RWPE2 (cell line): ENCODE results near the gene STOML3.
A peak's percentile ranks its signal among the peaks of the same experiment; 100 is the strongest.
"Not testable (repeated sequence)": the region's sequence is repeated elsewhere in the genome, so short reads cannot be mapped to it uniquely, and the experiment has no call there.

Source experiments
- ATAC-seq: fragments of 200-7000 bp; cut with Tn5 transposase; 3 replicates; pipeline ENCODE4 v1.9.1; 2021; ENCODE audit warnings: low read depth
- DNase-seq: peaks from one replicate; pipeline ENCODE4 v3.0.0-alpha.2; 2020; ENCODE audit warnings: low spot score
- H3K27ac ChIP-seq: fragments of 450-650 bp; 2 replicates; pipeline ENCODE4 v1.5.1; 2017; ENCODE audit warnings: mild to moderate bottlenecking; ENCODE audit not compliant: poor library complexity, severe bottlenecking
- H3K27me3 ChIP-seq: fragments of 250-450 bp; sonication (Bioruptor Pico); 2 replicates; pipeline ENCODE4 v1.5.1; 2021; ENCODE audit warnings: mild to moderate bottlenecking, moderate library complexity; ENCODE audit not compliant: insufficient read depth, poor library complexity, severe bottlenecking
- H3K36me3 ChIP-seq: fragments of 250-450 bp; sonication (Bioruptor Pico); 2 replicates; pipeline ENCODE4 v1.5.1; 2020; ENCODE audit warnings: low read depth, mild to moderate bottlenecking, moderate library complexity
- H3K4me1 ChIP-seq: fragments of 250-450 bp; sonication (Bioruptor Pico); 2 replicates; pipeline ENCODE4 v1.5.1; 2021; ENCODE audit warnings: mild to moderate bottlenecking, moderate library complexity; ENCODE audit not compliant: insufficient read depth, poor library complexity, severe bottlenecking
- H3K4me3 ChIP-seq: fragments of 250-450 bp; sonication (Bioruptor Pico); 2 replicates; pipeline ENCODE4 v1.5.1; 2021; ENCODE audit warnings: mild to moderate bottlenecking, moderate library complexity; ENCODE audit not compliant: severe bottlenecking
- H3K9me3 ChIP-seq: fragments of 250-450 bp; sonication (Bioruptor Pico); 2 replicates; pipeline ENCODE4 v1.5.1; 2021; ENCODE audit warnings: mild to moderate bottlenecking, moderate library complexity; ENCODE audit not compliant: severe bottlenecking
- TF ChIP-seq, protein P1 (sequence below): fragments of 450-650 bp; IDR thresholded peaks from one replicate; pipeline ENCODE4 v1.5.1; 2017; ENCODE audit warnings: mild to moderate bottlenecking, moderate library complexity; ENCODE audit not compliant: poor library complexity, severe bottlenecking

STOML3 gene

GRCh38 chr13:39016787-39017186 is 26.2 kb upstream of the STOML3 start:
- Histone ChIP-seq H3K27me3 (no peaks in the 10 kb centered on the region), H3K4me3 (no peak overlapping the region), H3K9me3 (no peaks in the 10 kb centered on the region), H3K4me1 (no peaks in the 10 kb centered on the region), H3K36me3 (peaks cover 78% of the 10 kb centered on the region), H3K27ac (no peak overlapping the region)
- DNase-seq (no peak), ATAC-seq (0 out of 3 replicates have a peak, but pooled peaks have one; percentile 27)
- TF ChIP-seq, protein P1, sequence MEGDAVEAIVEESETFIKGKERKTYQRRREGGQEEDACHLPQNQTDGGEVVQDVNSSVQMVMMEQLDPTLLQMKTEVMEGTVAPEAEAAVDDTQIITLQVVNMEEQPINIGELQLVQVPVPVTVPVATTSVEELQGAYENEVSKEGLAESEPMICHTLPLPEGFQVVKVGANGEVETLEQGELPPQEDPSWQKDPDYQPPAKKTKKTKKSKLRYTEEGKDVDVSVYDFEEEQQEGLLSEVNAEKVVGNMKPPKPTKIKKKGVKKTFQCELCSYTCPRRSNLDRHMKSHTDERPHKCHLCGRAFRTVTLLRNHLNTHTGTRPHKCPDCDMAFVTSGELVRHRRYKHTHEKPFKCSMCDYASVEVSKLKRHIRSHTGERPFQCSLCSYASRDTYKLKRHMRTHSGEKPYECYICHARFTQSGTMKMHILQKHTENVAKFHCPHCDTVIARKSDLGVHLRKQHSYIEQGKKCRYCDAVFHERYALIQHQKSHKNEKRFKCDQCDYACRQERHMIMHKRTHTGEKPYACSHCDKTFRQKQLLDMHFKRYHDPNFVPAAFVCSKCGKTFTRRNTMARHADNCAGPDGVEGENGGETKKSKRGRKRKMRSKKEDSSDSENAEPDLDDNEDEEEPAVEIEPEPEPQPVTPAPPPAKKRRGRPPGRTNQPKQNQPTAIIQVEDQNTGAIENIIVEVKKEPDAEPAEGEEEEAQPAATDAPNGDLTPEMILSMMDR = peak; percentile 71

- no peaks in the 10 kb centered on the region for H3K27me3 ChIP-seq
- H3K4me1 ChIP-seq = no peaks in the 10 kb centered on the region
- H3K27ac ChIP-seq = no peak overlapping the region
- peaks cover 78% of the 10 kb centered on the region for H3K36me3 ChIP-seq
- no peak for DNase-seq
- ATAC-seq = no peak
- H3K9me3 ChIP-seq = no peaks in the 10 kb centered on the region
- TF ChIP-seq, protein P1 = no peak
- H3K4me3 ChIP-seq = no peak overlapping the region
Observed at GRCh38 chr13:39016087-39016486, 25.5 kb upstream of the STOML3 start.

GRCh38 chr13:39013462-39013861 is 22.8 kb upstream of the STOML3 start:
- H3K36me3 ChIP-seq = peaks cover 84% of the 10 kb centered on the region
- no peaks in the 10 kb centered on the region for H3K9me3 ChIP-seq
- H3K4me3 ChIP-seq = no peak overlapping the region
- H3K4me1 ChIP-seq = no peaks in the 10 kb centered on the region
- H3K27me3 ChIP-seq = no peaks in the 10 kb centered on the region
- H3K27ac ChIP-seq = no peak overlapping the region
- TF ChIP-seq, protein P1 = no peak
- ATAC-seq (no peak), DNase-seq (no peak)

DNA sequence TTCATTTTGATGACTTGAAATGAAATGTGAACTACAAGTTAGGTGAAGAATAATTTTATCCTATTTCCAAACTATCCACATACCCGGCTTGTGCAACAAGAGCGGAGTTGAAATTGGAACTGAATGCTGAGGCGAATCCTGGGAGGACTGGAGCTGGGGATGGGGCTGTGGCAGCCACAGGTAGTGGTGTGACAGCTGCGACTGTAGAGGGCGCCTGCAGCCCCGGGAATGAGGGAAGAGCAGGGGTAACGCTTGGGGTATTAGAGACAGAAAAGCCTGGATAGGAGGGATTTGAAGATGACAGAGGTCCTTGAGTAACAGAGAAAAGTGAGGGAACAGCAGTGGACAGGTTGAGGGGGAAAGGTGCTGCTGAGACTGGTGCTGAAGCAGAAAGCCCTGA is 22.0 kb upstream of the STOML3 start:
- Histone ChIP-seq H3K4me3 (no peak overlapping the region), H3K27me3 (no peaks in the 10 kb centered on the region), H3K9me3 (no peaks in the 10 kb centered on the region), H3K27ac (no peak overlapping the region), H3K4me1 (no peaks in the 10 kb centered on the region), H3K36me3 (peaks cover 83% of the 10 kb centered on the region)
- ATAC-seq = no peak
- TF ChIP-seq, protein P1 = no peak
- no peak for DNase-seq

DNA sequence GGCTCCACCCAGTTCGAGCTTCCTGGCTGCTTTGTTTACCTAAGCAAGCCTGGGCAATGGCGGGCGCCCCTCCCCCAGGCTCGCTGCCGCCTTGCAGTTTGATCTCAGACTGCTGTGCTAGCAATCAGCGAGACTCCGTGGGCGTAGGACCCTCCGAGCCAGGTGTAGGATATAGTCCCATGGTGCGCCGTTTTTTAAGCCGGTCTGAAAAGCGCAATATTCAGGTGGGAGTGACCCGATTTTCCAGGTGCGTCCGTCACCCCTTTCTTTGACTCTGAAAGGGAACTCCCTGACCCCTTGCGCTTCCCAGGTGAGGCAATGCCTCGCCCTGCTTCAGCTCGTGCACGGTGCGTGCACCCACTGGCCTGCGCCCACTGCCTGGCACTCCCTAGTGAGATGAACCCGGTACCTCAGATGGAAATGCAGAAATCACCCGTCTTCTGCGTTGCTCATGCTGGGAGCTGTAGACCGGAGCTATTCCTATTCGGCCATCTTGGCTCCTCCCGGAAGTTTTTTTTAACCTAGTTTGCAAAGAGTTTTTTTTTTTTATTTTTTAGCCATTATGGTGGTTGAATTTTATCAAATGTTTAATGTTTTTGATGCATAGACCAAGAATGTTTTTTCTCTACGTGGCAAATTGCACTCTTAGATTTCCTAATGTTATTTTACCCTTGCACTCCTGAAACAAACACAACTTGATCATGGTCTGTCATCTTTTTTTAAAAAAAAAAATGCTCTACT is 15.9 kb upstream of the STOML3 start:
- Histone ChIP-seq H3K4me3 (peak overlapping the region; percentile 30), H3K36me3 (peaks cover 25% of the 10 kb centered on the region), H3K27ac (peak overlapping the region; percentile 68)
- not testable (repeated sequence) for H3K9me3 ChIP-seq, H3K27me3 ChIP-seq, ATAC-seq, DNase-seq, H3K4me1 ChIP-seq
